GM18511 (cell line): ENCODE results near the gene PAPOLA.
"Not testable (repeated sequence)": the region's sequence is repeated elsewhere in the genome, so short reads cannot be mapped to it uniquely, and the experiment has no call there.

Experiments
- ATAC-seq: cut with Tn5 transposase; IDR thresholded peaks from one replicate; pipeline ENCODE4 v1.9.1; 2021; ENCODE audit warnings: mild to moderate bottlenecking, moderate library complexity; ENCODE audit not compliant: unreplicated experiment

Gene PAPOLA

GRCh38 chr14:96501740-96502620 is at the start of gene PAPOLA:
Gene PAPOLA, plus strand, starts transcription at chr14:96502382. Its CDS starts 211 bp downstream, at chr14:96502593.
- peak; percentile 89 for ATAC-seq

DNA sequence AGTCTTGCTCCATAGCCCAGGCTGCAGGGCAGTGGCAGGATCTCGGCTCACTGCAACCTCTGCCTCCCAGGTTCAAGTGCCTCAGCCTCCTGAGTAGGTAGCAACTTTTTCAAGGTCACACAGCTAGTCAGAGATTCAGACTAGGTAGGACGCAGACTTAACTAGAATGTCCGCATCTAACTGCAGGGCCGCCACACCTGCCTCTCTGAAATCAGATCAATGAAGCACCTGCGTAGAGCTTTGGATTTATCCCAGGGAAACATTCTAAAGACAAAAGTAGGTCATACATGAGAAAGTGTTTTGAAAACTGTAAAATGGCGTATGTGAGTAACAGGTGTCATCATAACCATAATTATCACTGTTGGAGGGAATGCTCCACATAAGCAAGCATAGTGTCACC is 49.5 kb upstream of the PAPOLA start:
- no peak for ATAC-seq

DNA sequence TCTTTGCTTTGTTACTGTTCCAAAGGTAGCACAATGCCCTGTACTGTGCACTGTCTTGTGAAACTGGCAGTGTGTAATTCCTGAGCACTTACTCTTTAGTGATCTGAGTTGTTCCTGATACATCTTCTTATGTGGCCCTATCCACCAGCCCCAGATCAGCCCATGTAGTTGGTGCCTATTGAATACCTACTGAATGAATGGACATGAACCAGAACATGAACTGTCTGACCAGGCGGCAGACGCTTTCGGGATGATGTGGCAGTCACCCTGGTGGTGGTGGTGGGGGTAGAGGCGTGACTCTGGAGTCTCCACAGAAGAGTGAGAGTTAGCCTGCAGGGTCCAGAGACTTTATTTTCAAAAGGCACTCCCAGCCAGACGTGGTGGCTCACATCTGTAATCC is 46.6 kb upstream of the PAPOLA start:
- ATAC-seq, result no peak

DNA sequence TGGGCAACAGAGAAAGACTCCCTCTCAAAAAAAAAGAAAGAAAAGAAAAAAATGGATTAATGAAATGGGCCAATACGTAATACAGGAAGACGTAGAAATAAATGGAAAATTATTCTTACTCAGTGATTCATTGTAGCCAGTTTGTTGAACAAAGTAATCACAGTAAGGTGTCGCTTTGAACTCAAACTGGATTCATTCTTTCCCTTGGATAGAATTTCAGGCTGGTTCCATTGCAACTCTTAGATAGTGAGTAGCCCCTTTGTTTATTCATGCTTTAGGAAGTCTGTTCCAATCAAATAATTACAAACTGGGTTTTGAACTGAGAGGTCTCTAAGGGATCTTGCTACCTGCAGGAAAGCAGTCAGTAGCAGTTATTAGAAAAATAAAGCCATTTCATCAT is 42.3 kb upstream of the PAPOLA start:
- no peak for ATAC-seq

DNA sequence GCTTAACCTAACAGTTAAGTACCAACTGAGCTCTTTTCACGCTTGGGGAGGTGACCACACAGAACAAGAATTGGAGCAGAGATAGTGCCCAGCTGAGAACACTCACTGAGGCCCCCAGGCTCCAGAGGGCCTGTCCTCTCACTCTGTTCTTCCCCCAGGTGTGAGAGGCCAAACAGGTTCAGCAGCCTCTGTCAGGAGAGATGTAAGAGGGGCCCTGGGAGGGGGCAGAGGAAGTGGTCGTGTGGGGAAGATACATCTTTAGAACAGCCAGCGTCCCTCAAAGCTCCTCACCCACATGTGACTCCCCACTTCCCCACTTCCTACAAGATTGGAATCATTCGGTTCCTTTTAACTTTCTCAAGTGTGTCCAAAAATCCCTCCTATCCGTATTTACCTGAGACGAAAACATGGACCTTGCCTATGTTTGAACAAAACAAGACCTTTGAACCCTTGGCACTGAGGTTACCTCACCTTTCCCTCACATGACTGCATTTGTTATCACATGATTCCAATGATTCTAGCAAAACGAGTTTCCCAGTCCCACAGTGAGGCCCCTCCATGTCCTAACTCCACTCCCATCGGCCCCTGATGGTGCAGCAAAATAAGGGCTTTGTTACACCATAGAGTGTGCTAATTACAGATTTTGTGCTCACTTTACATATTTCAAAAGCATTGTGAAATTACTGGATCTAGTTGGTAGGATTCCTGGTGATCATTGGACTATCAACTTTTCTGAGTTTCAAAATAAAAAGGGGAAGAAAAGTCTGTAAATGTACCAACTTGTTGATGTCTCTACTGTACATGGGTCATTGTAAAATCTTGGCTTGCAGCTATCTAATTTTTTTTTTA is 40.0 kb upstream of the PAPOLA start:
- no peak for ATAC-seq

DNA sequence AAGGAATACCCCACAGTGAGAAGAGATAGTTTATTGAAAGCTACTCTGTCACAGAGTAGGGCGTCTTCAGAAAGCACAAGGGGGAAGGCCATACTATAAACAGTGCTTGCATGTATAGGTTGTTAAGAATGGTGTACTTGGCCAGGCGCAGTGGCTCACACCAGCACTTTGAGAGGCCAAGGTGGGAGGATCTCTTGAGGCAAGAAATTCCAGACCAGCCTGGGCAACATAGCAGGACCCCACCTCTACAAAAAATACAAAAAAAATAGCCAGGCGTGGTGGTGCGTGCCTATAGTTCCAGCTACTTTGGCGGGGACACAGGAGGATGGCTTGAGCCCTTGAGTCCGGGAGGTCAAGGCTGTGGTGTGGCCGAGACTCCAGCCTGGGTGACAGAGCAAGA is 38.0 kb upstream of the PAPOLA start:
- no peak for ATAC-seq

DNA sequence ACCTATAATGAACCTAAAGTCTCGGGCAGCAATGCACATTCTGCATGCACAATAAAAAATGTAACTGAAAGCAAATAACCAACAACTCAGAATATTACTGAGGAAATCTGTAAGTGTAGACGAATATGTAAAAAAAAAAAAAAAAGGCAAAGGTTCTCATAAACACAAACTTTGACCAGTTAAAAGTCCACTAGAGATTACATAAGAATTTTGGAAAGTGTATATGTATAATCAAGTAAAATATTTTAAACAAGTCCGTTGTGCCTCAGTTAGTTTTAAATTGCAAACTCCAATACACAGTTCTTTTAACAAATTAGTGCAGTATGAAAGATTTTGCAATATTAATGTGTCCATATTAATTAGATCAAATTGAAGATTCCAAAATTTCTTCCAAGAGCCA is 35.3 kb upstream of the PAPOLA start:
- ATAC-seq, result no peak

GRCh38 chr14:96470331-96470730 is 31.9 kb upstream of the PAPOLA start:
- no peak for ATAC-seq

GRCh38 chr14:96470967-96471366 is 31.2 kb upstream of the PAPOLA start:
- not testable (repeated sequence) for ATAC-seq

- ATAC-seq, result no peak
Observed at GRCh38 chr14:96478119-96478518, 24.1 kb upstream of the PAPOLA start.

GRCh38 chr14:96479435-96480146 is 22.6 kb upstream of the PAPOLA start:
- no peak for ATAC-seq

- no peak for ATAC-seq
Observed at GRCh38 chr14:96481731-96482314, 20.4 kb upstream of the PAPOLA start.

GRCh38 chr14:96482986-96483385 is 19.2 kb upstream of the PAPOLA start:
- ATAC-seq, result no peak

- ATAC-seq, result no peak
Observed at GRCh38 chr14:96484399-96484798, 17.8 kb upstream of the PAPOLA start.

DNA sequence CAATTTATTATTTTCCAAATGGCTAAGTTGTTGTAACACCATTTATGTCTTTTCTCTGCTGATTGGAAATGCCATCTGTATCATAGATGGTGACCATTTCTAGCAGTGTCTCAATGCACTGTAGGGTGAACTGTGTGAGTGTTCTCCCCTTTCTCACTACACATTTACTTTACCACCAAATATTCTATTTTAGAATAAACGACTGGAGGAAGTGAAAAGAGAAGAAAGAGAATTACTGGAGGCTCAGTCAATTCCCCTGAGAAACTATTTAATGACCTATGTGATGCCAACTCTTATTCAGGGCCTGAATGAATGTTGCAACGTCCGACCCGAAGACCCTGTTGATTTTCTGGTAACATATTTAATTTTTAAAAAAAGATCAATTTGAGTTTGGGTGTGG is 15.5 kb upstream of the PAPOLA start:
- ATAC-seq, result peak; percentile 87

DNA sequence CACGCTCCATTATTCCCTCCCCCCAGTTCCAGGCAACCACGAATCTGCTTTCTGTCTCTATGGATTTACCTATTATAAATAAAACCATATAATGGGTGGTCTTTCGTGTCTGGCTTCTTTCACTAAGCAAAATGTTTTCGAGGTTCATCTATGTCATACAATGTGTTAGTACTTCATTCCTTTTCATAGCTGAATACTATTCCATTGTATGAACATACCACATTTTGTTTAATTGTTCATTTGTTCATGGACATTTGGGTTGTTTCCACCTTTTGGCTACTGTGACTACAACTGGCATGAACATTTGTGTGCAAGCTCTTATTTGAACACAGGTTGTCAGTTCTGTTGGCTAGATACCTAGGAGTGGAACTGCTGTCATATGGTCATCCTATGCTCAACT is 12.9 kb upstream of the PAPOLA start:
- ATAC-seq, result no peak

DNA sequence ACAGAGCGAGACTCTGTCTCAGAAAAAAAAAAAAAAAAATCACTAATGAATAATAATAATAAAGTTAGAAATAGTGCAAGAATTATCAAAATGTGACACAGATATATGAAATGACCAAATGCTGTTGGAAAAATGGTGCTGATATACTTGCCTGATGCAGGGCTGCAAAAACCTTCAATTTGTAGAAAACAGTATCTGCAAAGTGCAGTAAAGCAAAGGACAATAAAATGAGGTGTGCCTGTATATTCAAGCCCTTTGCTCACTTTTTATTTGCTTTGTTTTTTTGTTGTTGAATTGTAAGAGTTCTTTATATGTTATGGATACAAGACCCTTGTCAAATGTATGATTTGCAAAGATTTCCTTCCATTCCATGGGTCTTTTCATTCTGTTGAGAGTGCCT is 9.0 kb upstream of the PAPOLA start:
- ATAC-seq, result no peak

DNA sequence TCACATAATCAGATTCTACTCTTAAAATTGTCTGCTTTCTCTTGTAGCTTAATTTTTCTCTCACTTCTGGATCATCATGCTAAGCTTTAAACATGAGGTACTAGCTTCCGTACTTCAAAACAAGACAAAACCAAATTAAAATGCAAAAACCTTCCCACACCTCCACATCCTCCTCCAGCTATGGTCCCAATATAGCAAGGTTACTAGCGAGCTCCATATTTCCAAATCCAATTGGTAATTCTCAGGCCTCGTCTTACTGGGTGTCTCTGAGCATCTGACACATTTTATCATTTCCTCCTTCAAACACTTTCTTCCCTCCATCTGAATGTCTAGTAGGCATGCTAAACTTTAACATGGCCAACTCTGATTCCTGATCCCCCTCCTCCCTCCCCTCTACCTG is 7.9 kb upstream of the PAPOLA start:
- no peak for ATAC-seq

- ATAC-seq, result peak; percentile 43
Observed at GRCh38 chr14:96497087-96497486, 5.1 kb upstream of the PAPOLA start.

DNA sequence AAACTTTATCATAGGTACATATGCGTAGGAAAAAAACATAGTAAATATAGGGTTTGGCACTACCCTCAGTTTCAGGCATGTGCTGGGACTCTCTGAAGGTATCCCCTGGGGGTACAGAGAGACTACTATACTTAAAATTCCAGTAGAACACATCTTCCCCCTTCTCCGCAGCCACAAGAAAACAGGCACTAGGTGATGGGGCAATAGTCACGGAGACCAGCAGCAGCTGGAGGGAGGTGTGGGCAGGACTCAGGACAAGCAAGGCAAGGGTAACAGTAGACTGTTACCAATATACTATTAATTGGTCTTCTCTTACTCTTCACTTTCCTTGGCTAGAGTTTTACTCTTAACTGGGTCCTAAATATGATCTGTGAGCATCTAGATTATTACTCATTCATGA is 4.6 kb upstream of the PAPOLA start:
- ATAC-seq, result no peak

DNA sequence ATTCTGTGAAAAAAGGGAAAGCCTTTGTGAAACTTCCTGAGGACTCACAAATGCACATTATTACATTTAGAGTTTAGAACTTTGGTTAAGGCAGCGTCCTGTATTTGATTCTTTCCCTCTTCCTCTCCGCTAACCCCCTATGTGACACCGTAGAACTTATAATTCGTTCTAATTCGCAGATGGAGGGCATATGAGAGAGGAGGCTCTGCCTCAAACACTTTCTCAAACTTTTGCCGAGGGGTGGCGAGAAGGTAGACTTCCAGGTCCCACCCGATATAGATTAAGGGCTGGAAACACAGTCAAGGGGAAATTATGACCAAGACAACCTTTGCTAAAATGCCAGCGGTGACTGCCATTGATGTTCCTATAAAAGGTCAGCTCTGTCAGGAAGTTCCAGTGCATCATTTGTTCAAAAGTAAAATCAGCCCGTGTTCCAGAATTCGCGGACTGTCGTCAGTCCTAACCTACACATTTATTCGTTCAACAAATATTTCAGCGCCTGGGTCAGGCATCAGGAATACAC is 904 bp upstream of the PAPOLA start:
- peak; percentile 0 for ATAC-seq
